HG03439 (cell line): ENCODE data around the gene TRIP12.
"Not testable (repeated sequence)": the region's sequence is repeated elsewhere in the genome, so short reads cannot be mapped to it uniquely, and the experiment has no call there.

Experiments used
- ATAC-seq: cut with Tn5 transposase; IDR thresholded peaks from one replicate; pipeline ENCODE4 v1.9.1; 2021; ENCODE audit warnings: mild to moderate bottlenecking, moderate library complexity; ENCODE audit not compliant: unreplicated experiment

TRIP12 gene

DNA sequence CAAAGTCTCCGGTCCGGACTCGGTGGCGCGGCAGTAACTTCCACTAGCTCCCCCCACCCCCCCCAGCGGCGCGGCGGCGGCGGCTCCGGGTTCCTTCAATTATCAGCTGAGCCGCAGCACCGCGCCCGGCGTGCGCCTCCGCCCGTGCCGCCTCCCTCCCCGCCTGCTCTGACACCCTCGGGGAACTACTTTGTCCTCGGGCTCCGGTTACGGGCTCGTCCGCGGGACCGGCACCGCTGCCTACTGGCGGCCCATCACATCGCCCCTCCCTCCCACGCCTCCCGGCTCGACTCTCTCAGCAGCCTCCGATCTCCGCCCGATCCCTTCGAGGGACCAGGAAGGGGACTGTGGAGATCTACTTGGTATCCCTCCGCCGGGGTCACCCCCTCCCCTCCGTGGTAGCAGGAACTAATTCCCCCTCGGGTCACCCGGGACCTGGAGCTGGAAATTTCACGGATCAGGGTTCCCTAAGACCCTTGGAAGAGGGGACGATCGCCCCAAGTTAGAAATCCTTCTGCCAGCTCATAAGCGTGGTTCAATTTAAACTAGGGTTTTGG lies at the start of gene TRIP12:
TRIP12 (minus strand) TSS at position 118 of the 557 bp plus-strand sequence. CDS start 41,930 bp downstream, outside the sequence.
- peak; percentile 70 for ATAC-seq

DNA sequence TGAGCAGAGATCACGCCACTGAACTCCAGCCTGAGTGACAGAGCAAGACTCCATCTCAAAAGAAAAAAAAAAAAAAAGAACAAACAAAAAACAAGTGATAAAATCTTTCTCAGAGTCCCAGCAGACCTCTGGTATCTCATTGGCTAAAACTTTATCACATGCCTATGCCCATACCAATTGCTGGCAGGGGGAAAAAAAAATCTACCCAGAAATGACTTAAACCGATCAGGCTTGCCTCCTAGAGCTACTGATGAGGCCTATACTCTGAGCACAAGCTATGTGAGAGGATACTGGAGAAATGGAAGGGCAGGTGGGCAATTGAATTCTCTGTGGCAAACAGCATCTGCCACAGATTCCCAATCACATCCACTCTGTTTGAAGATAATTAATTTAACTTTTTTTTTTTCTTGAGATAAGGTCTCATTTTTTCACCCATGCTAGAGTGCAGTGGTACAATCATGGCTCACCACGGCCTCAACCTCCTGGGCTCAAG lies 49.5 kb upstream of the TRIP12 start:
- no peak for ATAC-seq

DNA sequence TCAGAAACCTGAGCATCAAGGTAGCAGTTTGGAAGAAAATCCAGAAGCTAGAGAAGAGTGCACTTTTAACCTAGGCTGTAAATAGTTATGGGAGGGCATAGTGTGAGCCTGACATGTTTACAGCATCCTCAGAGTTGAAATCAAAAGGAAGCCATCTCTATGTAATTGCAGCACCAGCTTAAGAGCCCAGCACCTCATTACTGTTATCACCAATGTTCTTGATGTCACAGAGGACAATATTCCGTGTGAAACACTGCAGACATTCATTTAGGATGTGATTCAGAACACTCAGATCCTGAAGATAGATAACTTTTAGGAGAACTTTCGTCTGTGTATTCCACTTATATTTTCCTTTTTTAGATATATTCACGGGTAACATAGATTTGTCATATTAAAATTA lies 48.6 kb upstream of the TRIP12 start:
- ATAC-seq, result no peak

GRCh38 chr2:229969921-229970320 lies 48.1 kb upstream of the TRIP12 start:
- ATAC-seq, result no peak

GRCh38 chr2:229963596-229963995 lies 41.8 kb upstream of the TRIP12 start:
- ATAC-seq, result not testable (repeated sequence)

DNA sequence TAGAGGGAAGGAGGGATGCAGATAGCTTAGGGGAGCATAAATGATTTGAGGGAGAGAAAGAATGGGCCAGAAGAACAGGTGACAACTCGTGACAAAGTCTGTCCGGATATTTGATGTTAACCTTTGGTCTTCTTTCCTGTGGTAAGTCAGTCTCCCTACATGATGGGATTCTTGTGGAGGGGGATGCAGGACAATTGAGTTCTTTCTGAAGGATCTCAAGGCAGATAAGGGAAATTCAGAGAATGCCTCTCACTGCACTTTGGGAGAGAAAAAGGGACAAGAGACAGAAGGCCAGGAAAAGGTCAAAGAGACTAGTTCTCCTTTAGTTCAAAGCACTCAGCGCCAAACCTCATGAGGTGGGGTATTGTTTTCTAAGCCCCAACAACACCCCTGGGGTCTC lies 34.7 kb upstream of the TRIP12 start:
- ATAC-seq, result no peak

DNA sequence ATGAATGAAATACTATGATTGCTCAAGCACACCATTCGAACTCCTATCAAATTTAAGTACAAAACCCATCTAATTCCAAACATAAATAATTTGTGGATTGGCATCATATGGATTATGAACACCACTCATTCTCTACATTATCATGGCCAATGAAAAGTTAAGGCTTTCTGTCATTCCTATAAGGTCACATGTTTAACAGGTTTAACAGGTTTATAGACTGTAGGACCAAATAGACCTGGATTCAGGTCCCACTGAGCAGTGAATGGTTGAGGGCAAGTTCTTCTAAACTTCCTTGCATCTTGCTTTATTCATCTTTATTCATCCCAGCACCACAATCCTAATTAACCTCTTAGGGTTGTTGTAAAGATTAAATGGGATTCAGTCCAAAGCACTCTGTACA lies 33.9 kb upstream of the TRIP12 start:
- no peak for ATAC-seq

DNA sequence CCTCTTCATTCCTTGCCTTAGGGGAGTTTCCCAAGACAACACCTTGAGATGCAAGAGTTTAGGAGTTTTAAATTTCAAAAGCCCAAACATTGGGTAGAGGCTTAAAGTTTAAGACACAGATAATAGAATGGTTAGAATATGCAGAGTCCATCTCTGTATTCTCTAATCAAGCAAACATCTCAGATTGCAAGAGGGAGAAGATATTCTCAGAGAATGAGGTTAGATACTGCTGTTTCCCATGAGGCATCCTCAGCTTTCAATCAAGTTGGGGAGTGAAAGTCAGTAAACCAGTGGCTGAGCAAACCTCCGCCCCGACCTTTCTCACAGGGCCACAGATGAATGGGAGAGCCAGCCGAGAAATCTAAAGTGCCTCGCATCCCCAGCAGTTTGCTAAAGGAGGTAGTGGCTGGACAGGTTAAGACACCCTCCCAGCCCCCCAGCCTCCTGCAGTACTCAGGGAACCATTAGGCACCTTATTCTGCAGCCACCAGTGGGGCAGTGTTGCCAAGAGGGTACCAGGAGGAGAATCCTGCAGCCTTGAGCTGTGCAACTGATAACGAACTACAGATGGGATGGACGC lies 30.5 kb upstream of the TRIP12 start:
- no peak for ATAC-seq

DNA sequence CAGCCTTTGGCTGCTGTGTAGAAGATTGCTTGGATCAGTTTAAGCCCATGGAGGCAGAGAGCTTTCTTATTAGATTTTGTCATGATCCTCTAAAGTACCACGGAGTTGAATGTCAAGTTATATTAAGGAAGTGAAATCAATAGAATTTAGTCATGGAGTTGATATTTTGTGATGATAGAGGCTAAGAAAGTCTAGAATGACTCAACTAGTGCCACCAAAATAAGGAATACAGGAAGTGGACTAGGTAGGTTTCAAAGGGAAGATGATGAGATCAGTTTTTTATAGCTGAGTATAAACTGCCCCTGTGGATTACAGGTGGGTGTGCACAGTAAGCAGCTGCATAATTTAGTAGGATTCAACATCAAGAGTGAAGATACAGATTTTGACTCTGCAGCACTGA lies 25.7 kb upstream of the TRIP12 start:
- no peak for ATAC-seq

DNA sequence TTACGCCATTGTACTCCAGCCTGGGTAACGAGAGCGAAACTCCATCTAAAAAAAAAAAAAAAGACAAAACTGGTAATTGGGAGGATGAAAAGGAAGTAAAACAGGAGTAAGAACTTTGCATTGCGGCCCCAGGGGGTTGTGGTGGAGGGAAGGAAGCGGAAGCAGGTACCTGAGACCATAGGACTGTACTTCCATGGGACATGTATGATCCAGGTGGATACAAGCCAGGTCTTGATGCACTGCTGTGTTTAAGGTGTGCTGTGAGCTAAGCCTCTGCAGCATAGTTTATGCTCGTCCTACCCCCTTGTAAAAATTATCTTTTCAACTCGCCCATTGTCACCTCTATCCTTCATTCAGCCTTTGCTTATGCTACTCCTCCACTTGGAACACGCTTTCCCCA lies 24.2 kb upstream of the TRIP12 start:
- ATAC-seq, result no peak

DNA sequence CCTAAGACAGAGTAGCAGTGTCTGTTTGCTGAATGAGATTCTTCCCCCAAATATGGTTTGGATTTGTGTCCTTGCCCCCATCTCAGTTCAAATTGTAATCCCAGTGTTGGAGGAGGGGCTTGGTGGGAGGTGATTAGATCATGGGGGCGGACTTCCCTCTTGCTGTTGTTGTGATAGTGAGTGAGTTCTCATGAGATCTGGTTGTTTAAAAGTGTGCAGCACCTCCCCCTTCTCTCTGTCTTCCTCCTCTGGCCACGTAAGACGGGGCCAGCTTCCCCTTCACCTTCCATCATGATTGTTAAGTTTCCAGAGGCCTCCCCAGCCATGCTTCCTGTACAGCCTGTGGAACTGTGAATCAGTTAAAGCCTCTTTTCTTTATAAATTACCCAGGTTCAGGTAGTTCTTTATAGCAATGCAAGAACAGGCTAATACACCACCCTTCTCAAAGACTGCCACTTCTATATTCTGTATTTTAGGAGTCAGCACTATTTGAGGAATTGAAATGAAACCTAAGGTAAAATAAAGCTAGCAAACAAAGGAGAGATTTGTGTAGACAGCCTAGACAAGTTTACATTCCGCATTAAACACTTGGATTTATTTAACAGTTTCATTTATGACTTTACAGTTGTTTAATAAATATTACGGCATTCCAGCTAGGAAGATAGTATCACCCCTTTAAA lies 22.1 kb upstream of the TRIP12 start:
- ATAC-seq, result no peak

DNA sequence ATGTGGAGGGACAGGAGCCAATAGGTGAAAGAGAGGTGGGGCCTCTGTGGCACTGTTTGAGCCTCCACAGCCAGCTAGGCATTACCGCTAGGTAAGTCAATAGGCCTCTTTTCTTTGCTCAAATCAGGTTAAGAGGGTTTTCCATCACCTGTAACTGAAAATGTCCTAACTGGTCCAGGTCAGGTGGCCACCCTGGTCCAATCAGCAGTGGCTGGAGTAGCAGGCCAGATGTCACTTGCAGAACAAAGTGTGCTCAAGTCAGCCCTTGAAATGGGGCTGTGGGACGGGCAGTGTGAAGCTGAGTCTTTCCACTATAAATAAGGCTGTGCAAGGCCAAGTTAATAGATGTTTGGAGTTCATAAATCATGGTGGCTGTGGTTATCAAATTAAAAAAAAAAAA lies 21.4 kb upstream of the TRIP12 start:
- no peak for ATAC-seq

GRCh38 chr2:229942671-229943070 lies 20.9 kb upstream of the TRIP12 start:
- no peak for ATAC-seq

GRCh38 chr2:229937537-229937936 lies 15.7 kb upstream of the TRIP12 start:
- ATAC-seq, result no peak

GRCh38 chr2:229931241-229931640 lies 9.4 kb upstream of the TRIP12 start:
- ATAC-seq, result no peak

GRCh38 chr2:229930656-229931055 lies 8.8 kb upstream of the TRIP12 start:
- no peak for ATAC-seq

- ATAC-seq, result no peak
Observed at GRCh38 chr2:229927817-229928321, 6.1 kb upstream of the TRIP12 start.

DNA sequence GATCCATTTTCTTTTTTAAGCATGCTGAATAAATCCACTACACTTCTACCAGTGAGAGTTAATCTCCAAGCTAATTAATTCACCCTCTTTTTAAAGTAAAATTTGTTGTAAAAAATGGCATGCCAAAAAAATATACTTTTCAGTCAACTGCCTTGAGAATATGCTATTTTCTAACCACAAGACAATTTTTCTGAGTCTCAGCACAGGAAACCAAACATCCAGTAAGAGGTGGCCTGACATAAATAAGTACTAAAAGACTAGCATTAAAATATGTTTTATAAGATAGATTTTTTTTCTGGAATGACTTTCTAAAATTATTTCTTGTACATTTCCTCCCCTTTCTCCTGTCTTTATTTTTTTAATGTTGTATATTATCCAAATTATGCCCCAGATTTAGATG lies 3.4 kb upstream of the TRIP12 start:
- ATAC-seq, result no peak

GRCh38 chr2:229924541-229924940 lies 2.7 kb upstream of the TRIP12 start:
- not testable (repeated sequence) for ATAC-seq

GRCh38 chr2:229922449-229923386 lies 909 bp upstream of the TRIP12 start, which contains the start of gene FBXO36:
Gene FBXO36, plus strand, starts transcription at chr2:229922503. Its CDS starts 11 bp downstream, at chr2:229922514.
- peak; percentile 76 for ATAC-seq
